GM18858 (cell line): ENCODE results near the gene SALL2.

Experiments used
- ATAC-seq: cut with Tn5 transposase; IDR thresholded peaks from one replicate; pipeline ENCODE4 v1.9.1; 2021; ENCODE audit not compliant: unreplicated experiment

The SALL2 gene

DNA sequence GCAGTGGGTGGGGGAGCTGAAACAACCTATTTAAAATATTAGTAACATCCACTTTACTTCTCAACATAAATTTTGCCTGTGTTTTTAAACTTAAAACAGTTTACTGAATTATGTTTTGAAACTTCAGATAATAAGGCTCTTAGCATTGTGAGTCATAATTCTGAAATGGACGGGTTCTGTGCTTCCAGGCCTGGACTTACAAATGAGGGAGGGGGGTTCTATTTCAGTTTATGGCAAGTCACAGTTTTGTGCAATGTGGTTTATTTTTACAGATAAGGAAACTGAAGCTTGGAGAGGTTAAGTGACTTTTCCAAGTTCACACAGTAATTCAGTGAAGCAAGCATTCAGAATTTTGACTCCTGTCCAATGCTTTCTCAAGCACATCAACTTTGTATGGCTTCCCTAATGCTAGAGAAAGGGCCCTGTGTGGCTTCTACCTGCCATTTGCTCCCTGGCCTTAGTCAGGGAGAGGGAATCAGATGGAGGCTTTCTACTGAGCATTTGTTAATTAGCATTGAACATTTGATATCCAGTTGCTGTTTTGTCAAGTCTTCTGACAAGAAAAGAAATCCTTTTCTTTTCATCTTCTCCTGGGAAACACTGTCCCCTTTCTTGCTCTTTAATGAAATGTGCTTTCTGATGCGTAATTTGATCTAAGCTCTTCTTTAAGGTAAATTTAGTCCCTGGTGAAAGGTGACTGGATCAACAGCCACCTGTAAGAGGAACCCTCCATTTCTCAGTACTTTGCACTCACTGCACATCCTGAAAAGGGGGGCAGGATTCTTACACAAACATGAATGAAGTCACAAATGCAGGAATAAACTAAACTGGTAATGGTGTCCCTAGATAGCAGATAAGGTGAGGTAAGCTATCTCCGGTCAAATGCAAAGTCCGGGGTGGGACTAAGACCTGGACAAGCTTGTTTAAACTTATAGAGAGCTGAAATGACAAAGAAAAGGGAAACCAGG, 2.5 kb upstream of the SALL2 start:
- no peak for ATAC-seq

GRCh38 chr14:21527318-21527679, 1.2 kb upstream of the SALL2 start:
- ATAC-seq: no peak

GRCh38 chr14:21526672-21527317, 649 bp upstream of the SALL2 start:
- ATAC-seq: no peak

DNA sequence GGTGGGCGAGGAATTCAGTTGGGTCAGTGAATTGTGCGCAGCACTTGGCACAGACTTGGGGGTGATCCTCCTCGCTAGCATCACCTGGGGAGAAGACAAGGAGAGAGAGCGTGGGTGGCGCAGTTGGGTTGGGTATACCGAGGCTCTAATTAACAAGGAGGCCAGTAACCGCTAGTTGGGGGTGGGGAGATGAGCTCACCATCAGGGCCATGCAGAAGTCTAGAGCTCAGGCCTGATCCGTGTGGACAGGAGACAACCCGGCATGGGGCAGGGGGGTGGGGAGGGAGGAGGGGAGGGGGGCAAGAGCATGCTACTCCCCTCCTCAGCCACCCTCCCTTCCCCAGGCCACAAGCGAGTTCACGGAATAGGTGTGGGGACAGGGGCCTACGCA, 580 bp downstream of the SALL2 start:
- no peak for ATAC-seq

DNA sequence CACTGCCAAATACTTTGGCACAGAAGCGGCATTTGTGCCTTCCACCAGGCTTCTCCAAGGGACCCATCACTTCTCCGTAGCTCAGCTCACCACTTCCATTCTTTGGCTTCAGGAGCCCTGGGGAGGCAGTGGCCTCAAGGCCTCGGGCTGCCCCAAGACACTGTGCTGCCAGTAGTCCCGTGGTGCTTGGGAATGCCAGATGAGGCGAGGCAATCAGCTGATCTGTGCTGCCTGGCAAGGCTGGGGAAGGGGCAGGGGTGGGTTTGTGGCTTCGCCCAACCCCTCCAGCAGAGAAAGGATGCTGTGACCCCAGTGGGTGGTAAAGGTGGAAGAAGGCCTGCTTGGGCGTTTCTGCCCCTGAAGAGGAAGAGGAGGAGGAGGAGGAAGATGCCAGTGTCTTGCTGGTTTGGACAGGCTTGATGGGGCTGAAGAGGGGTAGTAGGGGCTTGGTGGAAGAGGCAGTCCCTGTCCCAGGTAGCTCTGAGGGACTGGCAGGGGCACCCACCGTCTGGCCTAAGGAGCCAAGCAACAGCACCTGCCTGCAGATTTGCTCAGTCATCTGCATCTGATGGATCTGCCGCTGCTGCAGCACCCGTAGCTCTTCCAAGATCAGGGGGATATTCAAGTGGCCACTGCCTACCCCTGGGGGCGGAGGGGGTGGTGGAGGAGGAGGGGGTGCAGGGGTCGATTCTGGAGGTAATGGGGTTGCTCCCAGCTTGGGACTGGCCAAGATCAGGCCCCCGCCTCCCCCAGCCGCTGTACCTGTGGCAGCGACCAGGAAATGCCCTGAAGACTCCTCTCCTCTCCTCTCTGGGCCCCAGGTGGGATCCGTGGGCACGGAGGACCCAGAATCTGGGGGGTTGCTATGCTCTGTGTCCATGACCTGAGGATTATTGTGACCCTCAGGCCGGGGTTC, 1.3 kb downstream of the SALL2 start:
- ATAC-seq: no peak

GRCh38 chr14:21523203-21523602, 2.9 kb downstream of the SALL2 start:
- ATAC-seq: no peak

- ATAC-seq: no peak
These were observed 4.6 kb downstream of the SALL2 start for GRCh38 chr14:21521501-21521900.

GRCh38 chr14:21520767-21521166, 5.4 kb downstream of the SALL2 start:
- no peak for ATAC-seq

GRCh38 chr14:21518725-21519124, 7.4 kb downstream of the SALL2 start:
- no peak for ATAC-seq

DNA sequence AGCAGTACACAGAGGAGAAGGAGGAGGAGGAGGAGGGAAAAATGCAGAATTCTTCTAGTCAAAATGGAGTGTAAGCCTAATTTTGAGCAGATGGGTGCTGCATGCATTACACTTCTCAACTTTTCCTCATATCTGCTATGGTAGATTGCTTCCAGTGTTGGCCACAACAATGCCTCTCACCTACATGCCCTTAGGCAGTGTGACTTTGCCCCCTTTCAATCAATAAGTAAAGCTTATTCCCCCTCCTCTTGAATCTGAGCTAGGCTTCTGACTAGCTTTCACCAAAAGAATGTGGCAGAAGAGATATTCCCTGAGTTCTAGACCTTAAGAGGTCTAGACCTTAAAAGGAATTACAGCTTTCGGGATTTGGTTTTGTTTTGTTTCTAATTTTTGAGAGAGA, 11.8 kb downstream of the SALL2 start:
- no peak for ATAC-seq

DNA sequence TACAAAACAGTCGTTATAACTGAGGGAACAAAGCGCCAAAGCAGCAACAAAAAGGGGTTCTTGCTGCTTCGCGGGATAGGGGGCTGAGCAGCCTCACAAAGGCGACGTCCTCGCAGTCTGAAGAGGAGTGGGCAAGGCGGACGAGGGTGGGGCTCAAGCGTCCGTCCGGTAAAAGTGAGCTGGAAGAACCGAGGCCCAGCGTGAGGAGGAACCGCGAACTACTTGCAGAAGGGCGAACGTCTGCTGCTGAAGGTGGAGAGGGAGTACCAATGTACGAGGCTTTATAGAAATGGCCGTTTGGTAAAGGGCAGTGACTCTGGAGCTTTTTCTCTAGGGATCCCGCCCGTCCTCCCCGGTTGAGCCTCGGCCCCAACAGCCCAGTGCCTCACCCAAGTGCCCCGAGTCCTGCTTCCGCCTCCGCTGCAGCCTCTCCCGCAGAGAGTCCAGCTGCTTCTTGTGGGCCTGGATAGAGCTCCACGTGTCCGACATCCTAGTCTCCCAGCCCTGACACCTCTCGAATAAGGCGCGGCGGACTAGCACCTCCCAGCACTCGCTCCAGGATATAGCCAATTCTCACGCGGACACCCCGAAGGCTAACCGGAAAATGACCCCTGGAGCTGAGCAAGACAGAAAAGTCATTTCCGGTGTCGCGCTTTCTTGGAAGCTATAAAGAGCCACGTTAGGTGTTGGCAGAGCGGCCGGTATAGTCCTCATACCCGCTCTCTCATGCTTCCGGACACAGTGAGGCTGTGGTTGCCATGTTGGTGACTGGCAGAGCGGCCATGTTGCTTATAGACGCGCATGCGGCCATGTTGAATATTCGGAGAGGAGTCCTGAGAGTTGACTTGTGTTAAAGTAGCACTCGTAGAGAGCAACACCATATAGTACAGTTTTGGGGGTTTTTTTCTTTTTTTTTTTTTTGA, 15.2 kb downstream of the SALL2 start, which contains the start of gene METTL3:
METTL3 (minus strand) TSS at position 606 of the 923 bp plus-strand sequence; CDS start at position 489, 117 bp downstream.
- ATAC-seq: peak; percentile 99

GRCh38 chr14:21509432-21510143, 16.6 kb downstream of the SALL2 start:
- ATAC-seq: no peak

DNA sequence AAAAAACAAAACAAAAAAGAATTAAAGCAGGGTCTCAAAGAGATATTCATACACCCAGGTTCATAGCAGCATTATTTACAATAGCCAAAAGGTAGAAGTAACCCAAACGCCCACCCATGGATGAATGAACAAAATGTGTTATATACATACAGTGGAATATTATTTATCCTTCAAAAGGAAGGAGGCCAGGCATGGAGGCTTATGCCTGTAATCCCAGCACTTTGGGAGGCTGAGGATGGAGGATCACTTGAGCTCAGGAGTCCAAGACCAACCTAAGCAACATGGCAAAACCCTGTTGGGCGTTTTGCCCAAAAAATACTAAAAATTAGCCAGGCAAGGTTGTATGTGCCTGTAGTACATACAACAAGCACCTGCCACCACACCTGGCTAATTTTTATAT, 19.6 kb downstream of the SALL2 start:
- no peak for ATAC-seq

- ATAC-seq: peak; percentile 76
These were observed 21.1 kb downstream of the SALL2 start for GRCh38 chr14:21505012-21505553.

- ATAC-seq: no peak
These were observed 22.8 kb downstream of the SALL2 start for GRCh38 chr14:21503376-21503775.

GRCh38 chr14:21501568-21501967, 24.6 kb downstream of the SALL2 start:
- no peak for ATAC-seq

GRCh38 chr14:21498540-21499526, 27.3 kb downstream of the SALL2 start:
- no peak for ATAC-seq

DNA sequence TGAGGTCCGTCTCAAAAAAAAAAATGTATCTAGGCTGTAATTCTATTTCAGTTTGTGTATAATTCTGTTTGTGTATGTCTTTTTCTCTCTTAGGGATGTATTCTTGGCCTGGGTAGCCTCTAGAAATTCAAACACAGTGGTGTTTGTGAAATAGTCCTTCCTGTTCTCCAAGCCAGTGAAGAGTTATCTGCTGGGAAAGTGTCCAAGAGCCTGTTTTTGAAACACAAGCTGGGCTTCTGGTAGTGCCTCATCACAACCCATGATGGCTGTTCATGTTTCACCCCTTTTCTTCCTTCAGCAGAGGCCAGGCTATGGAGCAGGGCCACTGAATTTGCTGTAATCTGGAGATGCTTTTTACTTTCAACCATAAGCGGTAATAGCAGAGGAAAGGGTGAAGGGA, 29.7 kb downstream of the SALL2 start:
- no peak for ATAC-seq
